HEK293 (cell line): Measurements from ENCODE around the gene NPFF.
A peak's percentile ranks its signal among the peaks of the same experiment; 100 is the strongest.

Experiments used
- EGR2 ChIP-seq: fragments of 450-650 bp; formaldehyde crosslinking; IDR thresholded peaks from 2 replicates; pipeline ENCODE4 v1.5.1; 2016; ENCODE audit warnings: low read depth, missing biosample characterization, missing genetic modification characterization
- GLI2 ChIP-seq: fragments of 450-650 bp; formaldehyde crosslinking; IDR thresholded peaks from 2 replicates; pipeline ENCODE4; 2017; ENCODE audit warnings: missing biosample characterization, missing genetic modification characterization, low read depth, borderline replicate concordance
- GLIS1 ChIP-seq: fragments of 450-650 bp; formaldehyde crosslinking; IDR thresholded peaks from 2 replicates; pipeline ENCODE4 v1.5.1; 2016; ENCODE audit warnings: missing biosample characterization, missing genetic modification characterization
- KLF16 ChIP-seq: fragments of 450-650 bp; formaldehyde crosslinking; IDR thresholded peaks from 2 replicates; pipeline ENCODE4 v1.5.1; 2017; ENCODE audit warnings: missing biosample characterization, missing genetic modification characterization
- KLF17 ChIP-seq: fragments of 450-650 bp; formaldehyde crosslinking; IDR thresholded peaks from 2 replicates; pipeline ENCODE4 v1.5.1; 2016; ENCODE audit warnings: missing biosample characterization, missing genetic modification characterization
- PRDM1 ChIP-seq: fragments of 450-650 bp; formaldehyde crosslinking; IDR thresholded peaks from 2 replicates; pipeline ENCODE4; 2016; ENCODE audit warnings: missing biosample characterization, missing genetic modification characterization
- TRIM28 ChIP-seq: IDR thresholded peaks from 2 replicates; pipeline ENCODE4 v1.6.1; 2011; ENCODE audit warnings: low read length, control low read depth, borderline replicate concordance
- ZBTB11 ChIP-seq: fragments of 450-650 bp; formaldehyde crosslinking; conservative IDR thresholded peaks from 2 replicates; pipeline ENCODE4 v1.5.1; 2016; ENCODE audit warnings: low read depth, missing biosample characterization, missing genetic modification characterization
- ZNF140 ChIP-seq: fragments of 450-650 bp; formaldehyde crosslinking; IDR thresholded peaks from 2 replicates; pipeline ENCODE4 v1.5.1; 2016; ENCODE audit warnings: missing biosample characterization, missing genetic modification characterization
- ZNF214 ChIP-seq: fragments of 450-650 bp; formaldehyde crosslinking; IDR thresholded peaks from 2 replicates; pipeline ENCODE4 v1.5.1; 2017; ENCODE audit warnings: missing biosample characterization, mild to moderate bottlenecking, missing genetic modification characterization, borderline replicate concordance
- ZNF350 ChIP-seq: fragments of 450-650 bp; formaldehyde crosslinking; IDR thresholded peaks from 2 replicates; pipeline ENCODE4 v1.5.0; 2017; ENCODE audit warnings: missing biosample characterization, mild to moderate bottlenecking, missing genetic modification characterization
- ZNF37A ChIP-seq: fragments of 450-650 bp; IDR thresholded peaks from 2 replicates; pipeline ENCODE4 v1.5.1; 2018; ENCODE audit warnings: missing biosample characterization, missing genetic modification characterization
- ZNF394 ChIP-seq: fragments of 450-650 bp; formaldehyde crosslinking; IDR thresholded peaks from 2 replicates; pipeline ENCODE4 v1.5.1; 2016; ENCODE audit warnings: missing biosample characterization, missing genetic modification characterization, mild to moderate bottlenecking, moderate library complexity, borderline replicate concordance
- ZNF449 ChIP-seq: fragments of 450-650 bp; formaldehyde crosslinking; IDR thresholded peaks from 2 replicates; pipeline ENCODE4 v1.5.1; 2017; ENCODE audit warnings: missing biosample characterization, mild to moderate bottlenecking, missing genetic modification characterization, moderate library complexity
- ZNF513 ChIP-seq: fragments of 450-650 bp; IDR thresholded peaks from 2 replicates; pipeline ENCODE4 v1.5.1; 2018; ENCODE audit warnings: missing biosample characterization, missing genetic modification characterization
- ZNF521 ChIP-seq: fragments of 450-650 bp; formaldehyde crosslinking; IDR thresholded peaks from 2 replicates; pipeline ENCODE4 v1.5.1; 2017; ENCODE audit warnings: missing biosample characterization, mild to moderate bottlenecking, missing genetic modification characterization
- ZNF530 ChIP-seq: fragments of 450-650 bp; formaldehyde crosslinking; IDR thresholded peaks from 2 replicates; pipeline ENCODE4 v1.5.1; 2016; ENCODE audit warnings: low read depth, missing biosample characterization, missing genetic modification characterization
- ZNF549 ChIP-seq: fragments of 450-650 bp; IDR thresholded peaks from 2 replicates; pipeline ENCODE4 v1.5.1; 2018; ENCODE audit warnings: missing biosample characterization, missing genetic modification characterization, mild to moderate bottlenecking, inconsistent platforms, moderate library complexity
- ZNF571 ChIP-seq: fragments of 450-650 bp; formaldehyde crosslinking; IDR thresholded peaks from 2 replicates; pipeline ENCODE4 v1.5.0; 2017; ENCODE audit warnings: missing biosample characterization, missing genetic modification characterization
- ZNF621 ChIP-seq: fragments of 450-650 bp; formaldehyde crosslinking; IDR thresholded peaks from 2 replicates; pipeline ENCODE4 v1.5.1; 2017; ENCODE audit warnings: missing biosample characterization, missing genetic modification characterization
- ZNF747 ChIP-seq: fragments of 450-650 bp; formaldehyde crosslinking; IDR thresholded peaks from 2 replicates; pipeline ENCODE4 v1.5.1; 2016; ENCODE audit warnings: missing biosample characterization, missing genetic modification characterization
- ZNF76 ChIP-seq: fragments of 450-650 bp; formaldehyde crosslinking; IDR thresholded peaks from 2 replicates; pipeline ENCODE4; 2016; ENCODE audit warnings: low read depth, missing biosample characterization, missing genetic modification characterization, borderline replicate concordance
- ZNF837 ChIP-seq: fragments of 450-650 bp; formaldehyde crosslinking; IDR thresholded peaks from 2 replicates; pipeline ENCODE4 v1.5.1; 2016; ENCODE audit warnings: missing biosample characterization, missing genetic modification characterization
- TF ChIP-seq, protein P1 (sequence below): fragments of 450-650 bp; IDR thresholded peaks from 2 replicates; pipeline ENCODE4 v1.5.1; 2018; ENCODE audit warnings: missing biosample characterization, mild to moderate bottlenecking, missing genetic modification characterization
- TF ChIP-seq, protein P2 (sequence below): fragments of 450-650 bp; formaldehyde crosslinking; IDR thresholded peaks from 2 replicates; pipeline ENCODE4 v1.5.1; 2016; ENCODE audit warnings: missing biosample characterization, missing genetic modification characterization
- TF ChIP-seq, protein P3 (sequence below): fragments of 450-650 bp; formaldehyde crosslinking; IDR thresholded peaks from 2 replicates; pipeline ENCODE4 v1.5.1; 2016; ENCODE audit warnings: missing biosample characterization, missing genetic modification characterization

NPFF gene

GRCh38 chr12:53492830-53493609, 14.3 kb downstream of the NPFF start (continued):
- 0 out of 2 replicates have a peak, but pooled peaks have one; percentile 74 for TF ChIP-seq KLF16 (tag by site-specific recombination)
- TF ChIP-seq ZBTB11 (tag by site-specific recombination): peak; percentile 43; the same call in 1 of the 2 replicates
- no peak for TF ChIP-seq ZNF513 (tag by site-specific recombination)
- no peak for TF ChIP-seq ZNF140
- peak; percentile 35; the same call in 1 of the 2 replicates for TF ChIP-seq ZNF449 (tag by site-specific recombination)
- peak; percentile 99 for TF ChIP-seq PRDM1 (tag by site-specific recombination)
- TF ChIP-seq, protein P1, sequence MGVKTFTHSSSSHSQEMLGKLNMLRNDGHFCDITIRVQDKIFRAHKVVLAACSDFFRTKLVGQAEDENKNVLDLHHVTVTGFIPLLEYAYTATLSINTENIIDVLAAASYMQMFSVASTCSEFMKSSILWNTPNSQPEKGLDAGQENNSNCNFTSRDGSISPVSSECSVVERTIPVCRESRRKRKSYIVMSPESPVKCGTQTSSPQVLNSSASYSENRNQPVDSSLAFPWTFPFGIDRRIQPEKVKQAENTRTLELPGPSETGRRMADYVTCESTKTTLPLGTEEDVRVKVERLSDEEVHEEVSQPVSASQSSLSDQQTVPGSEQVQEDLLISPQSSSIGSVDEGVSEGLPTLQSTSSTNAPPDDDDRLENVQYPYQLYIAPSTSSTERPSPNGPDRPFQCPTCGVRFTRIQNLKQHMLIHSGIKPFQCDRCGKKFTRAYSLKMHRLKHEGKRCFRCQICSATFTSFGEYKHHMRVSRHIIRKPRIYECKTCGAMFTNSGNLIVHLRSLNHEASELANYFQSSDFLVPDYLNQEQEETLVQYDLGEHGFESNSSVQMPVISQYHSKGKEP (tag by site-specific recombination): no peak
- TF ChIP-seq GLIS1 (tag by site-specific recombination): peak; percentile 50
- TF ChIP-seq, protein P2, sequence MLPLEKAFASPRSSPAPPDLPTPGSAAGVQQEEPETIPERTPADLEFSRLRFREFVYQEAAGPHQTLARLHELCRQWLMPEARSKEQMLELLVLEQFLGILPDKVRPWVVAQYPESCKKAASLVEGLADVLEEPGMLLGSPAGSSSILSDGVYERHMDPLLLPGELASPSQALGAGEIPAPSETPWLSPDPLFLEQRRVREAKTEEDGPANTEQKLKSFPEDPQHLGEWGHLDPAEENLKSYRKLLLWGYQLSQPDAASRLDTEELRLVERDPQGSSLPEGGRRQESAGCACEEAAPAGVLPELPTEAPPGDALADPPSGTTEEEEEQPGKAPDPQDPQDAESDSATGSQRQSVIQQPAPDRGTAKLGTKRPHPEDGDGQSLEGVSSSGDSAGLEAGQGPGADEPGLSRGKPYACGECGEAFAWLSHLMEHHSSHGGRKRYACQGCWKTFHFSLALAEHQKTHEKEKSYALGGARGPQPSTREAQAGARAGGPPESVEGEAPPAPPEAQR (tag by site-specific recombination): no peak
- TF ChIP-seq ZNF530: no peak
- TF ChIP-seq GLI2 (tag by site-specific recombination): no peak
- TF ChIP-seq ZNF747 (tag by site-specific recombination): no peak
- no peak for TF ChIP-seq ZNF394 (tag by site-specific recombination)
- TF ChIP-seq, protein P3, sequence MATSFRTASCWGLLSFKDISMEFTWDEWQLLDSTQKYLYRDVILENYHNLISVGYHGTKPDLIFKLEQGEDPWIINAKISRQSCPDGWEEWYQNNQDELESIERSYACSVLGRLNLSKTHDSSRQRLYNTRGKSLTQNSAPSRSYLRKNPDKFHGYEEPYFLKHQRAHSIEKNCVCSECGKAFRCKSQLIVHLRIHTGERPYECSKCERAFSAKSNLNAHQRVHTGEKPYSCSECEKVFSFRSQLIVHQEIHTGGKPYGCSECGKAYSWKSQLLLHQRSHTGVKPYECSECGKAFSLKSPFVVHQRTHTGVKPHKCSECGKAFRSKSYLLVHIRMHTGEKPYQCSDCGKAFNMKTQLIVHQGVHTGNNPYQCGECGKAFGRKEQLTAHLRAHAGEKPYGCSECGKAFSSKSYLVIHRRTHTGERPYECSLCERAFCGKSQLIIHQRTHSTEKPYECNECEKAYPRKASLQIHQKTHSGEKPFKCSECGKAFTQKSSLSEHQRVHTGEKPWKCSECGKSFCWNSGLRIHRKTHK (tag by site-specific recombination): no peak
- TF ChIP-seq ZNF621 (tag by site-specific recombination): no peak
- TF ChIP-seq ZNF76 (tag by site-specific recombination): peak; percentile 84; the same call in 1 of the 2 replicates
- TF ChIP-seq TRIM28: no peak
- TF ChIP-seq ZNF350 (tag by site-specific recombination): no peak
- TF ChIP-seq ZNF37A (tag by site-specific recombination): no peak
- TF ChIP-seq ZNF837 (tag by site-specific recombination): no peak
- TF ChIP-seq ZNF571 (tag by site-specific recombination): no peak
- TF ChIP-seq ZNF549 (tag by site-specific recombination): no peak
- TF ChIP-seq KLF17 (tag by site-specific recombination): peak; percentile 81; the same call in 1 of the 2 replicates
- no peak for TF ChIP-seq ZNF521 (tag by site-specific recombination)
- TF ChIP-seq ZNF214 (tag by site-specific recombination): no peak
- TF ChIP-seq EGR2 (tag by site-specific recombination): 0 out of 2 replicates have a peak, but pooled peaks have one; percentile 26
